ENCODE results near the gene CHPT1. TPM values are rescaled to one million over a fixed set of nuclear protein-coding genes. Genes with fewer than 3 reads are reported as not detected.

CHPT1 gene
- total and polyA plus RNA-seq, 2 of the 13 experiments (the other 11 are each of a cell fraction or from before 2014, with no cell fraction given), result 117 to 178 TPM

GRCh38 chr12:101697197-101697929 lies at the start of gene CHPT1 (continued):
- TF ChIP-seq, protein P1, sequence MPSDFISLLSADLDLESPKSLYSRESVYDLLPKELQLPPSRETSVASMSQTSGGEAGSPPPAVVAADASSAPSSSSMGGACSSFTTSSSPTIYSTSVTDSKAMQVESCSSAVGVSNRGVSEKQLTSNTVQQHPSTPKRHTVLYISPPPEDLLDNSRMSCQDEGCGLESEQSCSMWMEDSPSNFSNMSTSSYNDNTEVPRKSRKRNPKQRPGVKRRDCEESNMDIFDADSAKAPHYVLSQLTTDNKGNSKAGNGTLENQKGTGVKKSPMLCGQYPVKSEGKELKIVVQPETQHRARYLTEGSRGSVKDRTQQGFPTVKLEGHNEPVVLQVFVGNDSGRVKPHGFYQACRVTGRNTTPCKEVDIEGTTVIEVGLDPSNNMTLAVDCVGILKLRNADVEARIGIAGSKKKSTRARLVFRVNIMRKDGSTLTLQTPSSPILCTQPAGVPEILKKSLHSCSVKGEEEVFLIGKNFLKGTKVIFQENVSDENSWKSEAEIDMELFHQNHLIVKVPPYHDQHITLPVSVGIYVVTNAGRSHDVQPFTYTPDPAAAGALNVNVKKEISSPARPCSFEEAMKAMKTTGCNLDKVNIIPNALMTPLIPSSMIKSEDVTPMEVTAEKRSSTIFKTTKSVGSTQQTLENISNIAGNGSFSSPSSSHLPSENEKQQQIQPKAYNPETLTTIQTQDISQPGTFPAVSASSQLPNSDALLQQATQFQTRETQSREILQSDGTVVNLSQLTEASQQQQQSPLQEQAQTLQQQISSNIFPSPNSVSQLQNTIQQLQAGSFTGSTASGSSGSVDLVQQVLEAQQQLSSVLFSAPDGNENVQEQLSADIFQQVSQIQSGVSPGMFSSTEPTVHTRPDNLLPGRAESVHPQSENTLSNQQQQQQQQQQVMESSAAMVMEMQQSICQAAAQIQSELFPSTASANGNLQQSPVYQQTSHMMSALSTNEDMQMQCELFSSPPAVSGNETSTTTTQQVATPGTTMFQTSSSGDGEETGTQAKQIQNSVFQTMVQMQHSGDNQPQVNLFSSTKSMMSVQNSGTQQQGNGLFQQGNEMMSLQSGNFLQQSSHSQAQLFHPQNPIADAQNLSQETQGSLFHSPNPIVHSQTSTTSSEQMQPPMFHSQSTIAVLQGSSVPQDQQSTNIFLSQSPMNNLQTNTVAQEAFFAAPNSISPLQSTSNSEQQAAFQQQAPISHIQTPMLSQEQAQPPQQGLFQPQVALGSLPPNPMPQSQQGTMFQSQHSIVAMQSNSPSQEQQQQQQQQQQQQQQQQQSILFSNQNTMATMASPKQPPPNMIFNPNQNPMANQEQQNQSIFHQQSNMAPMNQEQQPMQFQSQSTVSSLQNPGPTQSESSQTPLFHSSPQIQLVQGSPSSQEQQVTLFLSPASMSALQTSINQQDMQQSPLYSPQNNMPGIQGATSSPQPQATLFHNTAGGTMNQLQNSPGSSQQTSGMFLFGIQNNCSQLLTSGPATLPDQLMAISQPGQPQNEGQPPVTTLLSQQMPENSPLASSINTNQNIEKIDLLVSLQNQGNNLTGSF (CRISPR knock-in tag; IDR thresholded peaks at IDR 0.05), result no peak
- TF ChIP-seq CHD4 (IDR thresholded peaks at IDR 0.05; ENCODE audit: borderline replicate concordance, low read length), result no peak
- TF ChIP-seq GMEB1 (CRISPR knock-in tag; IDR thresholded peaks at IDR 0.05; ENCODE audit: borderline replicate concordance), result peak; percentile 5; the same call in 1 of the 2 replicates
- TF ChIP-seq ZSCAN30 (CRISPR knock-in tag; IDR thresholded peaks at IDR 0.05), result no peak
- TF ChIP-seq RELA (CRISPR knock-in tag; IDR thresholded peaks at IDR 0.05), result no peak
- no peak for TF ChIP-seq NONO (IDR thresholded peaks at IDR 0.05)
- TF ChIP-seq NONO (CRISPR knock-in tag; conservative IDR thresholded peaks at IDR 0.05), result no peak
- TF ChIP-seq, protein P2, sequence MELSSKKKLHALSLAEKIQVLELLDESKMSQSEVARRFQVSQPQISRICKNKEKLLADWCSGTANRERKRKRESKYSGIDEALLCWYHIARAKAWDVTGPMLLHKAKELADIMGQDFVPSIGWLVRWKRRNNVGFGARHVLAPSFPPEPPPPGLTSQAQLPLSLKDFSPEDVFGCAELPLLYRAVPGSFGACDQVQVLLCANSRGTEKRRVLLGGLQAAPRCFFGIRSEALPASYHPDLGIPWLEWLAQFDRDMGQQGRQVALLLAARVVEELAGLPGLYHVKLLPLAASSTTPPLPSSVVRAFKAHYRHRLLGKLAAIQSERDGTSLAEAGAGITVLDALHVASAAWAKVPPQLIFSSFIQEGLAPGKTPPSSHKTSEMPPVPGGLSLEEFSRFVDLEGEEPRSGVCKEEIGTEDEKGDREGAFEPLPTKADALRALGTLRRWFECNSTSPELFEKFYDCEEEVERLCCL (CRISPR knock-in tag; IDR thresholded peaks at IDR 0.05; ENCODE audit: borderline replicate concordance), result no peak
- TF ChIP-seq ZNF121 (CRISPR knock-in tag; IDR thresholded peaks at IDR 0.05), result 0 out of 2 replicates have a peak, but pooled peaks have one; percentile 6
- peak; percentile 78 for TF ChIP-seq ZNF766 (CRISPR knock-in tag; IDR thresholded peaks at IDR 0.05; ENCODE audit: borderline replicate concordance)
- TF ChIP-seq ARNT (IDR thresholded peaks at IDR 0.05), result no peak
- peak; percentile 89 for TF ChIP-seq BRCA1 (CRISPR knock-in tag; IDR thresholded peaks at IDR 0.05)
- TF ChIP-seq MED1 (CRISPR knock-in tag; IDR thresholded peaks at IDR 0.05), result peak; percentile 61
- 0 out of 2 replicates have a peak, but pooled peaks have one; percentile 19 for TF ChIP-seq MEIS2 (CRISPR knock-in tag; IDR thresholded peaks at IDR 0.05)
- TF ChIP-seq BORCS8-MEF2B (CRISPR knock-in tag; IDR thresholded peaks at IDR 0.05), result no peak
- TF ChIP-seq ZNF567 (CRISPR knock-in tag; IDR thresholded peaks at IDR 0.05; ENCODE audit: borderline replicate concordance), result no peak
- no peak for TF ChIP-seq RARG (CRISPR knock-in tag; IDR thresholded peaks at IDR 0.05; ENCODE audit: low read depth)
- no peak for TF ChIP-seq BRF2 (CRISPR knock-in tag; IDR thresholded peaks at IDR 0.05)
- TF ChIP-seq ZMYM3 (CRISPR knock-in tag; IDR thresholded peaks at IDR 0.05), result no peak; the same call in 1 of the 2 replicates
- no peak; the same call in 1 of the 2 replicates for TF ChIP-seq NR1H2 (CRISPR knock-in tag; IDR thresholded peaks at IDR 0.05; ENCODE audit: borderline replicate concordance, low read depth)
